Measurements from ENCODE around the gene MAP7D2. TPM values are rescaled to one million over a fixed set of nuclear protein-coding genes. Genes with fewer than 3 reads are reported as not detected.

Gene MAP7D2
- total and polyA plus RNA-seq, 4 donors, result 0.16 to 1.5 (median 0.42) TPM

GRCh38 chrX:20028588-20028987 is 88.1 kb downstream of the MAP7D2 start:
- H3K4me1 ChIP-seq (ENCODE audit: control insufficient read depth in 4 of 4, insufficient read depth in 4 of 4, low read length in 3 of 4), result peaks cover 0 to 3% (median 0%) of the 10 kb centered on the region in 4 donors
- no peak overlapping the region for H3K27ac ChIP-seq (ENCODE audit: low read depth in 1 of 2, low read length in 2 of 2)
- no peak for DNase-seq (ENCODE audit: low spot score)
- 88% methylated on average over 8 of the region's 8 CpGs for WGBS
- TF ChIP-seq MAX (IDR thresholded peaks at IDR 0.05) (no peak), HNF4G (IDR thresholded peaks at IDR 0.05) (no peak), CTCF (IDR thresholded peaks at IDR 0.05; ENCODE audit: low read depth, low read length, missing input control) (no peak), FOXA1 (IDR thresholded peaks at IDR 0.05) (no peak), HNF4A (conservative IDR thresholded peaks at IDR 0.05) (no peak), RXRA (IDR thresholded peaks at IDR 0.05) (no peak), REST (IDR thresholded peaks at IDR 0.05) (no peak), YY1 (IDR thresholded peaks at IDR 0.05) (no peak), ATF3 (IDR thresholded peaks at IDR 0.05) (no peak), EGR1 (IDR thresholded peaks at IDR 0.05; ENCODE audit: low read depth in 2 of 2) (no peak), SP1 (IDR thresholded peaks at IDR 0.05) (no peak), ZBTB33 (IDR thresholded peaks at IDR 0.05) (no peak), JUND (IDR thresholded peaks at IDR 0.05) (no peak), NR2F2 (IDR thresholded peaks at IDR 0.05) (no peak), FOXA2 (IDR thresholded peaks at IDR 0.05) (no peak)
- no peaks in the 10 kb centered on the region for H3K9me3 ChIP-seq (ENCODE audit: control insufficient read depth in 4 of 4, low read length in 3 of 4)
- no peaks in the 10 kb centered on the region for H3K36me3 ChIP-seq (ENCODE audit: control insufficient read depth in 4 of 4, insufficient read depth in 3 of 4, low read depth in 1 of 4, low read length in 3 of 4)
- H3K27me3 ChIP-seq (ENCODE audit: control insufficient read depth in 4 of 4, insufficient read depth in 4 of 4, low read length in 3 of 4), result no peaks in the 10 kb centered on the region
- no peak overlapping the region for H3K9ac ChIP-seq (ENCODE audit: low read depth in 1 of 2, low read length in 2 of 2)
- no peak overlapping the region for H3K4me3 ChIP-seq (ENCODE audit: low read depth in 1 of 3, low read length in 3 of 3)

GRCh38 chrX:20026278-20026677 is 90.4 kb downstream of the MAP7D2 start:
- Histone ChIP-seq H3K27ac (ENCODE audit: low read depth in 1 of 2, low read length in 2 of 2) (no peak overlapping the region), H3K4me1 (ENCODE audit: control insufficient read depth in 4 of 4, insufficient read depth in 4 of 4, low read length in 3 of 4) (peaks cover 0 to 3% (median 0%) of the 10 kb centered on the region in 4 donors), H3K9me3 (ENCODE audit: control insufficient read depth in 4 of 4, low read length in 3 of 4) (no peaks in the 10 kb centered on the region), H3K4me3 (ENCODE audit: low read depth in 1 of 3, low read length in 3 of 3) (no peak overlapping the region), H3K36me3 (ENCODE audit: control insufficient read depth in 4 of 4, insufficient read depth in 3 of 4, low read depth in 1 of 4, low read length in 3 of 4) (no peaks in the 10 kb centered on the region), H3K27me3 (ENCODE audit: control insufficient read depth in 4 of 4, insufficient read depth in 4 of 4, low read length in 3 of 4) (no peaks in the 10 kb centered on the region), H3K9ac (ENCODE audit: low read depth in 1 of 2, low read length in 2 of 2) (no peak overlapping the region)
- TF ChIP-seq RXRA (IDR thresholded peaks at IDR 0.05) (no peak), EGR1 (IDR thresholded peaks at IDR 0.05; ENCODE audit: low read depth in 2 of 2) (no peak), TAF1 (conservative IDR thresholded peaks at IDR 0.05) (no peak), NR2F2 (IDR thresholded peaks at IDR 0.05) (no peak), MAX (IDR thresholded peaks at IDR 0.05) (no peak), ZBTB33 (IDR thresholded peaks at IDR 0.05) (no peak), HNF4A (conservative IDR thresholded peaks at IDR 0.05) (no peak), GABPA (IDR thresholded peaks at IDR 0.05 in 1 of 2, conservative IDR thresholded peaks at IDR 0.05 in 1 of 2) (no peak), RAD21 (IDR thresholded peaks at IDR 0.05) (no peak), HNF4G (IDR thresholded peaks at IDR 0.05) (no peak), FOXA2 (IDR thresholded peaks at IDR 0.05) (no peak)
- WGBS, result 60% methylated on average over 2 of the region's 2 CpGs
- DNase-seq (ENCODE audit: low spot score), result no peak
